Liver (tissue), 3 donors: ENCODE data around the gene CABP4.

Experiments
- CTCF ChIP-seq: fragments of 150-350 bp; IDR thresholded peaks from 2 replicates; pipeline ENCODE4 v1.5.1; 2017; ENCODE audit warnings: improper control_type of control experiment, low read depth, low read length; ENCODE audit not compliant: missing input control
- EGR1 ChIP-seq, 2 donors: IDR thresholded peaks; 2 replicates each; pipeline ENCODE4 v1.6.1; 2016 to 2018; ENCODE audit warnings: antibody characterized with exemption in 2 of 2, low read depth in 2 of 2
- JUND ChIP-seq, 2 donors: IDR thresholded peaks; 2 replicates each; pipeline ENCODE4 v1.6.1; 2016; ENCODE audit warnings: antibody characterized with exemption in 2 of 2
- REST ChIP-seq: IDR thresholded peaks from 2 replicates; pipeline ENCODE4 v1.6.1; 2016; ENCODE audit warnings: antibody characterized with exemption, mild to moderate bottlenecking
- SP1 ChIP-seq: IDR thresholded peaks from 2 replicates; pipeline ENCODE4 v1.6.1; 2018; ENCODE audit warnings: antibody characterized with exemption, mild to moderate bottlenecking
- TAF1 ChIP-seq: conservative IDR thresholded peaks from 2 replicates; pipeline ENCODE4 v1.6.1; 2016; ENCODE audit warnings: antibody characterized with exemption, mild to moderate bottlenecking
- YY1 ChIP-seq: IDR thresholded peaks from 2 replicates; pipeline ENCODE4 v1.6.1; 2016; ENCODE audit warnings: antibody characterized with exemption, mild to moderate bottlenecking
- TF ChIP-seq, protein P1 (sequence below): IDR thresholded peaks from 2 replicates; pipeline ENCODE4 v1.6.1; 2016; ENCODE audit warnings: antibody characterized with exemption
- TF ChIP-seq, protein P2 (sequence below): IDR thresholded peaks from 2 replicates; pipeline ENCODE4 v1.6.1; 2016; ENCODE audit warnings: antibody characterized with exemption
- donor health status: healthy.
- donor health status: healthy.

GRCh38 chr11:67455054-67455453 is at the start of gene CABP4:
- no peak for TF ChIP-seq EGR1 (IDR thresholded peaks at IDR 0.05; ENCODE audit: low read depth in 2 of 2)
- TF ChIP-seq CTCF: no peak
- no peak for TF ChIP-seq REST
- TF ChIP-seq, protein P1, sequence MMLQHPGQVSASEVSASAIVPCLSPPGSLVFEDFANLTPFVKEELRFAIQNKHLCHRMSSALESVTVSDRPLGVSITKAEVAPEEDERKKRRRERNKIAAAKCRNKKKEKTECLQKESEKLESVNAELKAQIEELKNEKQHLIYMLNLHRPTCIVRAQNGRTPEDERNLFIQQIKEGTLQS: no peak
- TF ChIP-seq YY1: no peak
- TF ChIP-seq TAF1: no peak
- TF ChIP-seq JUND (IDR thresholded peaks at IDR 0.05): no peak
- TF ChIP-seq, protein P2, sequence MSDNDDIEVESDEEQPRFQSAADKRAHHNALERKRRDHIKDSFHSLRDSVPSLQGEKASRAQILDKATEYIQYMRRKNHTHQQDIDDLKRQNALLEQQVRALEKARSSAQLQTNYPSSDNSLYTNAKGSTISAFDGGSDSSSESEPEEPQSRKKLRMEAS: no peak
- no peak for TF ChIP-seq SP1
